Calu3 (cell line): ENCODE data around the gene BCAN. TPM values are rescaled to one million over a fixed set of nuclear protein-coding genes. Genes with fewer than 3 reads are reported as not detected.

Experiments used
- BruUV-seq: library from RNA; stranded (reverse); fragments of 400-500 nt; replicated peaks from 2 replicates; lab custom pipeline; 2021; lab: Mats Ljungman, UMichigan
- CTCF ChIA-PET: fragments of 300-600 bp; sonication (Branson Sonifier 250); formaldehyde crosslinking; loops from one replicate; lab custom pipeline; 2022; ENCODE audit warnings: antibody characterized with exemption; lab: Charles Lee
- DNase-seq: peaks from one replicate; pipeline ENCODE4 v3.0.0; 2022
- H3K27ac Mint-ChIP-seq: one replicate; pipeline ENCODE4 v1.8.0; 2022; ENCODE audit warnings: mixed read lengths; ENCODE audit not compliant: unreplicated experiment
- H3K27me3 Mint-ChIP-seq: one replicate; pipeline ENCODE4 v1.8.0; 2022; ENCODE audit warnings: mixed read lengths; ENCODE audit not compliant: unreplicated experiment
- H3K36me3 Mint-ChIP-seq: one replicate; pipeline ENCODE4 v1.8.0; 2022; ENCODE audit warnings: mild to moderate bottlenecking, moderate library complexity, mixed read lengths; ENCODE audit not compliant: insufficient read depth, unreplicated experiment
- H3K4me1 Mint-ChIP-seq: one replicate; pipeline ENCODE4 v1.8.0; 2022; ENCODE audit warnings: mild to moderate bottlenecking, low read depth, mixed read lengths; ENCODE audit not compliant: unreplicated experiment
- H3K4me3 Mint-ChIP-seq: one replicate; pipeline ENCODE4 v1.8.0; 2022; ENCODE audit warnings: mild to moderate bottlenecking, low read depth, moderate library complexity, mixed read lengths; ENCODE audit not compliant: unreplicated experiment
- H3K9me3 Mint-ChIP-seq: one replicate; pipeline ENCODE4 v1.8.0; 2022; ENCODE audit warnings: low read depth, mixed read lengths; ENCODE audit not compliant: unreplicated experiment
- CTCF ChIP-seq: fragments of 200-600 bp; IDR thresholded peaks from one replicate; pipeline ENCODE4 v1.8.0; 2022; ENCODE audit warnings: antibody characterized with exemption; ENCODE audit not compliant: unreplicated experiment
- intact Hi-C: fragments of 100-400 bp; cut with micrococcal nuclease; formaldehyde crosslinking; loops from one replicate; pipeline ENCODE4 v1.10.0; 2022; ENCODE audit not compliant: unreplicated experiment
- total RNA-seq: library from RNA; stranded (reverse); gene quantifications from 2 replicates; pipeline ENCODE4 v1.2.3, GENCODE V29; 2022

BCAN gene
- total RNA-seq, 1 experiment from 2014 or later, result not detected

- no peak for TF ChIP-seq CTCF
- H3K4me1 Mint-ChIP-seq, result peaks cover 27% of the 10 kb centered on the region
- CTCF ChIA-PET, result interaction anchor here (0.8 kb wide), 1 partner anchor 8 kb away, joined by 4 read pairs; no protein-coding TSS in a partner anchor
- BruUV-seq, result TSS peak; percentile 16
- intact Hi-C loops, result no loop called here
- no peak overlapping the region for H3K4me3 Mint-ChIP-seq
- H3K36me3 Mint-ChIP-seq, result peaks cover 9% of the 10 kb centered on the region
- no peak for DNase-seq
- no peak overlapping the region for H3K27ac Mint-ChIP-seq
- peaks cover 10% of the 10 kb centered on the region for H3K9me3 Mint-ChIP-seq
- H3K27me3 Mint-ChIP-seq, result peaks cover 39% of the 10 kb centered on the region
Measured at GRCh38 chr1:156668801-156669637, 27.1 kb downstream of the BCAN start.

GRCh38 chr1:156669794-156670193 is 27.9 kb downstream of the BCAN start:
- CTCF ChIA-PET, result interaction anchor here (0.8 kb wide), 1 partner anchor 9 kb away, joined by 4 read pairs; no protein-coding TSS in a partner anchor
- peaks cover 44% of the 10 kb centered on the region for H3K27me3 Mint-ChIP-seq
- no TSS peak for BruUV-seq
- no peak overlapping the region for H3K4me3 Mint-ChIP-seq
- H3K9me3 Mint-ChIP-seq, result peaks cover 10% of the 10 kb centered on the region
- no peak for DNase-seq
- TF ChIP-seq CTCF, result no peak
- H3K36me3 Mint-ChIP-seq, result peaks cover 9% of the 10 kb centered on the region
- H3K4me1 Mint-ChIP-seq, result peaks cover 21% of the 10 kb centered on the region
- H3K27ac Mint-ChIP-seq, result no peak overlapping the region
- intact Hi-C loops, result no loop called here

GRCh38 chr1:156670359-156670758 is 28.4 kb downstream of the BCAN start:
- peaks cover 15% of the 10 kb centered on the region for H3K4me1 Mint-ChIP-seq
- peaks cover 10% of the 10 kb centered on the region for H3K9me3 Mint-ChIP-seq
- intact Hi-C loops, result no loop called here
- H3K36me3 Mint-ChIP-seq, result peaks cover 9% of the 10 kb centered on the region
- no peak for DNase-seq
- peaks cover 44% of the 10 kb centered on the region for H3K27me3 Mint-ChIP-seq
- H3K4me3 Mint-ChIP-seq, result no peak overlapping the region
- no TSS peak for BruUV-seq
- CTCF ChIA-PET, result no interaction called here
- no peak for TF ChIP-seq CTCF
- H3K27ac Mint-ChIP-seq, result no peak overlapping the region

- no peak overlapping the region for H3K27ac Mint-ChIP-seq
- peaks cover 44% of the 10 kb centered on the region for H3K27me3 Mint-ChIP-seq
- TF ChIP-seq CTCF, result no peak
- intact Hi-C loops, result no loop called here
- peaks cover 11% of the 10 kb centered on the region for H3K4me1 Mint-ChIP-seq
- DNase-seq, result no peak
- peaks cover 9% of the 10 kb centered on the region for H3K36me3 Mint-ChIP-seq
- CTCF ChIA-PET, result no interaction called here
- no peak overlapping the region for H3K4me3 Mint-ChIP-seq
- peaks cover 10% of the 10 kb centered on the region for H3K9me3 Mint-ChIP-seq
- no TSS peak for BruUV-seq
Measured at GRCh38 chr1:156670791-156671190, 28.9 kb downstream of the BCAN start.
